Endothelial cell of umbilical vein (primary cell): ENCODE results near the gene NRG3. TPM values are rescaled to one million over a fixed set of nuclear protein-coding genes. Genes with fewer than 3 reads are reported as not detected.

Experiments used
- BruUV-seq: library from RNA; stranded (reverse); fragments of 400-500 nt; replicated peaks from 2 replicates; lab custom pipeline; 2021; lab: Mats Ljungman, UMichigan
- CTCF ChIA-PET: fragments of 300-600, 350-600 bp; sonication (Branson Sonifier 250); formaldehyde crosslinking; loops from one replicate; lab custom pipeline; 2021; ENCODE audit warnings: antibody characterized with exemption, inconsistent platforms; lab: Charles Lee
- POLR2A ChIA-PET: fragments of 300-600, 350-600 bp; sonication (Branson Sonifier 250); formaldehyde crosslinking; loops from one replicate; lab custom pipeline; 2021; ENCODE audit warnings: antibody characterized with exemption, inconsistent platforms; lab: Charles Lee
- DNase-seq: peaks from one replicate; pipeline ENCODE4 v3.0.0-alpha.2; 2011; ENCODE audit warnings: low read depth, low spot score
- FAIRE-seq: peaks from 2 replicates; lab custom pipeline; 2011; peaks lifted over from hg19 to GRCh38; lab: Jason Lieb, UNC
- H2AFZ ChIP-seq: 2 replicates; pipeline ENCODE4 v1.6.0; 2012; ENCODE audit warnings: low read depth, low read length, control low read depth, inconsistent platforms
- H3K27ac ChIP-seq: 2 replicates; pipeline ENCODE4 v1.5.1; 2011; ENCODE audit warnings: low read depth, mild to moderate bottlenecking, control low read depth, low read length, moderate library complexity; ENCODE audit not compliant: insufficient read depth
- H3K27me3 ChIP-seq, 2 experiments: 2 replicates each; pipeline versions ENCODE4 v1.6.0 to v1.6.1; 2011; ENCODE audit warnings: low read length in 2 of 2, mixed read lengths in 1 of 2; ENCODE audit not compliant: control insufficient read depth in 2 of 2, insufficient read depth in 2 of 2
- H3K36me3 ChIP-seq, 2 experiments: 2 replicates in 1 of 2; 3 replicates in 1 of 2; pipeline ENCODE4 v1.5.1; 2011; ENCODE audit warnings: low read length in 2 of 2, mild to moderate bottlenecking in 1 of 2, moderate library complexity in 1 of 2; ENCODE audit not compliant: control insufficient read depth in 2 of 2, insufficient read depth in 2 of 2; ENCODE audit errors: extremely low read depth in 1 of 2
- H3K4me1 ChIP-seq: 3 replicates; pipeline ENCODE4 v1.5.1; 2011; ENCODE audit warnings: mild to moderate bottlenecking, low read length; ENCODE audit not compliant: control insufficient read depth, insufficient read depth; ENCODE audit errors: extremely low read depth
- H3K4me2 ChIP-seq: 2 replicates; pipeline ENCODE4 v1.6.1; 2011; ENCODE audit warnings: low read length, control low read depth, mixed read lengths; ENCODE audit not compliant: insufficient read depth
- H3K4me3 ChIP-seq, 3 experiments: fragments of 200-600 bp in 1 of 3; sonication (generic), shearing (Covaris generic) in 1 of 3; replicated peaks in 1 of 3; 2 replicates each; pipeline ENCODE4 v1.5.1; 2011 to 2016; ENCODE audit warnings: control low read depth in 3 of 3, low read length in 3 of 3, mild to moderate bottlenecking in 2 of 3, inconsistent platforms in 1 of 3, low read depth in 1 of 3, moderate library complexity in 1 of 3; ENCODE audit not compliant: insufficient read depth in 1 of 3
- H3K79me2 ChIP-seq: 2 replicates; pipeline ENCODE4 v1.6.0; 2012; ENCODE audit warnings: low read length, inconsistent platforms; ENCODE audit not compliant: control insufficient read depth, insufficient read depth
- H3K9ac ChIP-seq: replicated peaks from 2 replicates; pipeline ENCODE3; 2011; ENCODE audit warnings: low read length, control low read depth; ENCODE audit not compliant: insufficient read depth; ENCODE audit errors: extremely low read depth
- H3K9me1 ChIP-seq: replicated peaks from 3 replicates; pipeline ENCODE4 v1.6.0; 2011; ENCODE audit warnings: mild to moderate bottlenecking, low read length; ENCODE audit not compliant: control insufficient read depth, insufficient read depth; ENCODE audit errors: extremely low read depth
- H3K9me3 ChIP-seq: replicated peaks from 2 replicates; pipeline ENCODE4 v1.5.1; 2012; ENCODE audit warnings: low read length, inconsistent platforms; ENCODE audit not compliant: control insufficient read depth, insufficient read depth
- H4K20me1 ChIP-seq: replicated peaks from 2 replicates; pipeline ENCODE3; 2011; ENCODE audit warnings: mild to moderate bottlenecking, low read length; ENCODE audit not compliant: control insufficient read depth, insufficient read depth; ENCODE audit errors: extremely low read depth
- CTCF ChIP-seq, 2 donors: IDR thresholded peaks; 1 replicate in 1 of 2; 2 replicates in 1 of 2; pipeline ENCODE4 v1.5.1; 2011; ENCODE audit warnings: low read length in 2 of 2, mild to moderate bottlenecking in 2 of 2, moderate library complexity in 2 of 2, control low read depth in 1 of 2, inconsistent platforms in 1 of 2, low read depth in 1 of 2; ENCODE audit not compliant: insufficient read depth in 1 of 2; ENCODE audit errors: extremely low read depth in 1 of 2
- EZH2 ChIP-seq: IDR thresholded peaks from 2 replicates; pipeline ENCODE4 v1.6.1; 2012; ENCODE audit warnings: borderline replicate concordance, low read depth, mild to moderate bottlenecking, moderate library complexity, low read length, inconsistent platforms; ENCODE audit not compliant: severe bottlenecking
- FOS ChIP-seq: IDR thresholded peaks from 2 replicates; pipeline ENCODE4 v1.6.1; 2011; ENCODE audit warnings: mild to moderate bottlenecking, low read length, moderate library complexity, borderline replicate concordance; ENCODE audit not compliant: insufficient read depth
- GATA2 ChIP-seq: IDR thresholded peaks from 2 replicates; pipeline ENCODE4 v1.7.0; 2011; ENCODE audit warnings: low read depth, mild to moderate bottlenecking, moderate library complexity, mixed read lengths, low read length; ENCODE audit not compliant: insufficient read length, insufficient read depth
- JUN ChIP-seq: IDR thresholded peaks from 2 replicates; pipeline ENCODE4 v1.6.1; 2011; ENCODE audit warnings: borderline replicate concordance, low read depth; ENCODE audit not compliant: insufficient read length, insufficient read depth
- MAX ChIP-seq: IDR thresholded peaks from 2 replicates; pipeline ENCODE4 v1.6.1; 2011; ENCODE audit not compliant: insufficient read depth, insufficient read length
- MYC ChIP-seq: IDR thresholded peaks from one replicate; pipeline ENCODE4 v1.6.1; 2011; ENCODE audit warnings: mild to moderate bottlenecking, low read depth, low read length
- POLR2A ChIP-seq: IDR thresholded peaks from 2 replicates; pipeline ENCODE4 v1.6.1; 2012; ENCODE audit warnings: low read depth, mild to moderate bottlenecking, control low read depth, low read length
- POLR2AphosphoS5 ChIP-seq: IDR thresholded peaks from 2 replicates; pipeline ENCODE4 v1.6.1; 2012; ENCODE audit warnings: low read depth, mild to moderate bottlenecking, control low read depth, low read length, moderate library complexity; ENCODE audit not compliant: insufficient read depth
- dilution Hi-C: fragments of 300-500 bp; cut with MboI; formaldehyde crosslinking; loops from one replicate; pipeline ENCODE4 v1.15.0; 2019; ENCODE audit warnings: low sequenced_read_pairs; ENCODE audit not compliant: extremely low pct_ligation_motif_present
- intact Hi-C: fragments of 100-400 bp; cut with micrococcal nuclease; formaldehyde crosslinking; loops from one replicate; pipeline ENCODE4 v1.10.0; 2022
- polyA plus RNA-seq, 4 experiments: library from polyadenylated mRNA; depleted of rRNA in 3 of 4; stranded (reverse) in 3 of 4; unstranded in 1 of 4; fragments of >200 nt; gene quantifications; 2 replicates each; pipeline versions ENCODE4 v1.2.1 to v1.2.3, GENCODE V29; 2011 to 2012; ENCODE audit warnings: missing spikeins in 1 of 4
- total RNA-seq: library from RNA; stranded (reverse); gene quantifications from 2 replicates; pipeline ENCODE4 v1.2.3, GENCODE V29; 2021

Gene NRG3
- total and polyA plus RNA-seq, 2 donors (not counting 3 experiments of a cell fraction or from before 2014, with no cell fraction given): 1.9 to 3.9 TPM

GRCh38 chr10:82400841-82401240, 525.8 kb downstream of the NRG3 start:
- CTCF ChIA-PET: no interaction called here
- no peak overlapping the region for H2AFZ ChIP-seq
- no peak overlapping the region for H3K9ac ChIP-seq
- H3K4me1 ChIP-seq: no peaks in the 10 kb centered on the region
- no peak overlapping the region for H3K4me3 ChIP-seq
- H3K27me3 ChIP-seq: no peaks in the 10 kb centered on the region
- no peaks in the 10 kb centered on the region for H3K79me2 ChIP-seq
- POLR2A ChIA-PET: no interaction called here
- H3K27ac ChIP-seq: no peak overlapping the region
- no peaks in the 10 kb centered on the region for H3K9me3 ChIP-seq
- intact Hi-C loops: no loop called here
- H3K36me3 ChIP-seq: no peaks in the 10 kb centered on the region
- DNase-seq (no peak), FAIRE-seq (no peak)
- dilution Hi-C loops: no loop called here
- no peak for TF ChIP-seq POLR2A
- no peak for TF ChIP-seq JUN
- no peak for TF ChIP-seq MYC
- H4K20me1 ChIP-seq: no peaks in the 10 kb centered on the region
- no peak overlapping the region for H3K4me2 ChIP-seq
- no peaks in the 10 kb centered on the region for H3K9me1 ChIP-seq
- no TSS peak for BruUV-seq

DNA sequence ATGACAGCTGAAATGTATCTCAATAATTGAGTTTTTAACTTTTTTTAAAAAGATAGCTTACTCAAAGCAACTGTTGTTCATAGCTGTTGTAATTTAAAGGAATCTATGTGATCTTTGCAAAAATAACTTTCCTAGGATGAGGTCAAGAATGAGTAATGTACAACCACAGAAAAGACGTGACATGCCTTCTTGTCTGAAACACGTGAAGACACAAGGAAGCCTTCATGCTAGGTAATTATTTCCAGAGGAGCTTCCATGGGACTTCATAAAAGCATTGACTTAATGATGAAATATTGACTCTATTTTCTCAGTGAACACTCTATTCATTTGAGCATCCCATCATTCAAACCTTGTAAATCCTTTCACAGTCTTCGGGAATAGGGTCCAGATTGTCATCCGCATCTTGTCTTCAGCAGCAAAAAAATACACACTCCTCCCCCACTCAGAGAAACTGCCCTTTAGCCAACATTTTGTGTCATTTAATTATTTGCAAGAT, 528.0 kb downstream of the NRG3 start:
- no peak overlapping the region for H2AFZ ChIP-seq
- H3K4me2 ChIP-seq: no peak overlapping the region
- dilution Hi-C loops (no loop called here), intact Hi-C loops (no loop called here)
- no peak for TF ChIP-seq JUN
- TF ChIP-seq MYC: no peak
- TF ChIP-seq MAX: no peak
- no peak for TF ChIP-seq CTCF (IDR thresholded peaks at IDR 0.05; ENCODE audit: extremely low read depth in 1 of 2, insufficient read depth in 1 of 2, low read depth in 1 of 2, low read length in 2 of 2)
- no peak for TF ChIP-seq POLR2A
- no peak for TF ChIP-seq POLR2AphosphoS5
- TF ChIP-seq EZH2: no peak
- no peak for TF ChIP-seq FOS
- no peak for TF ChIP-seq GATA2
- no peak overlapping the region for H3K4me3 ChIP-seq
- H3K27ac ChIP-seq: no peak overlapping the region
- no peaks in the 10 kb centered on the region for H3K9me1 ChIP-seq
- no TSS peak for BruUV-seq
- H3K79me2 ChIP-seq: no peaks in the 10 kb centered on the region
- CTCF ChIA-PET: no interaction called here
- H4K20me1 ChIP-seq: no peaks in the 10 kb centered on the region
- no peak overlapping the region for H3K9ac ChIP-seq
- no peaks in the 10 kb centered on the region for H3K27me3 ChIP-seq
- H3K9me3 ChIP-seq: no peaks in the 10 kb centered on the region
- FAIRE-seq: no peak
- POLR2A ChIA-PET: no interaction called here
- no peaks in the 10 kb centered on the region for H3K4me1 ChIP-seq
- DNase-seq: no peak
- H3K36me3 ChIP-seq: no peaks in the 10 kb centered on the region
